Right ventricle myocardium superior (tissue), 1 donor: Measurements from ENCODE around the gene RCBTB1. TPM values are rescaled to one million over a fixed set of nuclear protein-coding genes. Genes with fewer than 3 reads are reported as not detected.

Experiments
- ATAC-seq: fragments of 200-7000 bp; cut with Tn5 transposase; one replicate; pipeline ENCODE4 v1.9.1; 2020; ENCODE audit warnings: mild to moderate bottlenecking; ENCODE audit not compliant: poor library complexity
- DNase-seq: peaks from one replicate; pipeline ENCODE4 v3.0.0-alpha.2; 2020
- intact Hi-C: fragments of 100-400 bp; cut with DNase I; formaldehyde crosslinking; loops from one replicate; pipeline ENCODE4 v1.11.2; 2022
- total RNA-seq: library from RNA; stranded (reverse); fragmentation: NEBNext Ultra II Directional; extraction: Animal tissue kit (Norgen Biotek cat#: 25700); gene quantifications from one replicate; pipeline ENCODE4 v1.2.1, GENCODE V29; 2021
- donor health status: DM: no; HTN: yes; CAD: no; lungs with severe emphysema.

The RCBTB1 gene
- total RNA-seq, 1 donor from 2014 or later = 21.0 TPM

DNA sequence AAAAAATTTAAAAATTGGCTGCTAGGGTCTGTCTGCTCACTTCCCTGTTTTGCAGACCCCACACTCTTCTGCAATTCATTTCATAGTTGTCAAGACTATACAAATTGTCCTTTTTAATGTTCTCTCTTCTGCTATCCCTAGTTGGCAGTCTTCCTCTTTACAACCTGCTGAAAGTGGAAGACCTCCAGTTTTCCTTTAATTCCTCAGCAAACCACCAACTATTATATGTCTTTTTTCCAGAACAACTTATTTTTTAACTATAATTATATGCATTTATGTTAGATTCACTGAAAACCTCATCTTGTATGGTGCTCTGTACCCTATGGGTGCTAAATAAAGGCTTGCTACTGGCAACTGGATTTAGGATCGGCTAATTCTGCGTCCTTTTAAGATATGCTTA lies 90.7 kb downstream of the RCBTB1 start:
- ATAC-seq (no peak), DNase-seq (no peak)
- intact Hi-C loops = no loop called here

DNA sequence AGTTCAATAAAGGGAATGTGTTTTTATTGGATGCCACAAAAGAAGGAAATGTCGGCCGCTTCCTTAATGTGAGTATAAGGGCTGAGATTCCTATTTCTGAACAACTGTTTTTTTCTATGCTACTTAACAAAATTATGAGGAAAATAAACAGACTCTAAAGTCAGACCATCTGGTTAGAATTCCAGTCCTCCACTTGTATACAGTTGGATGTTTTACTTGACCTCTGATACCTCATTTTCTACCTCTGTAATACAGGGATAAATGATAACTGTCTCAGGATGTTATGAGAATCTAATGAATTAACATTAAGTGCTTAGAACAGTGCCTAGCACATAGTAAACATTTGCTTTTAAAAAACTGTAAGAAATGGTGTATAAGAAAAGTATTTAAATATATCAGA lies 96.8 kb downstream of the RCBTB1 start:
- intact Hi-C loops = loop anchor here (10.0 kb wide), 1 partner anchor 116 kb away; no protein-coding TSS in a partner anchor
- ATAC-seq (no peak), DNase-seq (no peak)

Other genes starting within 250 kb of the RCBTB1 start
- gene CAB39L, start 141.5 kb downstream of the RCBTB1 start, total RNA-seq = 19.3 TPM
- 13.4 TPM for gene SETDB2, start 141.3 kb downstream of the RCBTB1 start, total RNA-seq
- 17.6 TPM for gene PHF11, start 89.6 kb downstream of the RCBTB1 start, total RNA-seq
- gene ARL11, start 42.9 kb upstream of the RCBTB1 start, total RNA-seq = 0.38 TPM
- gene EBPL, start 105.9 kb upstream of the RCBTB1 start, total RNA-seq = 5.5 TPM
- gene KPNA3, start 207.1 kb upstream of the RCBTB1 start, total RNA-seq = 58.7 TPM